ENCODE results near the gene MYO7A. TPM values are rescaled to one million over a fixed set of nuclear protein-coding genes. Genes with fewer than 3 reads are reported as not detected.
A peak's percentile ranks its signal among the peaks of the same experiment; 100 is the strongest.

MYO7A gene
- total and polyA plus RNA-seq, 2 experiments from 2014 or later = 1.8 to 5.4 TPM

DNA sequence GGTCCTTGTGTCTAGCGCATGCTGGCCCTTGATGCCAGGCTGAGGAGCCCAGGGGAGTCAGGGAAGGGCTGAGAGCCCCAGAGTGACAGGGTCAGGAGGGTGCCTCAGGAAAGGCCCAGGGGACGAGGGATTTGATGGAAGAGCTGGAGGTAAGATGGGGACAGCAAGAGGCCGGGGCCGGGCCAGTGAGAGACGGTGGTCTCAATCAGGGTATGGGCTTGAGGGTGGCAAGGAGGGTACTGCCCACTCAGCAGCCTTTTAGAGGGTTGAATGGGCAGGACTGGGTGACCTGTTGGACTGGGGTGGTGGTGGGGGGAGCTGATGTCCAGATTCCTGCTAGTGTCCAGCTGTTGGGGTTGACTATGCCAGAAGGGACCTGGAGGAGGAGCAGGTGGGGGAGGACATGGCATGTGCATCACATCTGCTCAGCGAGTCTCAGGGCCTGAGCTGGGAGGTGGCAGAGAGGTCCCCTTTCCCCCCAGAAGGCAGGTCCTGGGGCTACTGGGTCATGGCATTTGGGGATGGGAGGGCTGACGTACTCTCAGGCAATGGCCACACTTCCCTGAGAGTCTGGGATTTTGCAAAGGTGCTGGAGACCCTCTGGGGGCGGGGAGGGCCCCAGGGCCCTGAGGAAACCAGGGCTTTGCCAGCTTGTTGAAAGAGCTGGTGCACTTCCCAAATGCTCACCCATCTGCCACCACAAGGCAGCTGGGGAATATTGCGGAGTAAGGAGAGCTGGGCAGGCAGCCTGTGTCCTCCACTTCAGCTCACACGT is 18.4 kb downstream of the MYO7A start (continued):
- no peak for TF ChIP-seq STAT1 (IDR thresholded peaks at IDR 0.05; ENCODE audit: unreplicated experiment)
- TF ChIP-seq ZNF331 (CRISPR knock-in tag; IDR thresholded peaks at IDR 0.05; ENCODE audit: low read depth) = no peak
- TF ChIP-seq EZH2 (IDR thresholded peaks at IDR 0.05; ENCODE audit: low read depth, unreplicated experiment) = no peak
- TF ChIP-seq, protein P1, sequence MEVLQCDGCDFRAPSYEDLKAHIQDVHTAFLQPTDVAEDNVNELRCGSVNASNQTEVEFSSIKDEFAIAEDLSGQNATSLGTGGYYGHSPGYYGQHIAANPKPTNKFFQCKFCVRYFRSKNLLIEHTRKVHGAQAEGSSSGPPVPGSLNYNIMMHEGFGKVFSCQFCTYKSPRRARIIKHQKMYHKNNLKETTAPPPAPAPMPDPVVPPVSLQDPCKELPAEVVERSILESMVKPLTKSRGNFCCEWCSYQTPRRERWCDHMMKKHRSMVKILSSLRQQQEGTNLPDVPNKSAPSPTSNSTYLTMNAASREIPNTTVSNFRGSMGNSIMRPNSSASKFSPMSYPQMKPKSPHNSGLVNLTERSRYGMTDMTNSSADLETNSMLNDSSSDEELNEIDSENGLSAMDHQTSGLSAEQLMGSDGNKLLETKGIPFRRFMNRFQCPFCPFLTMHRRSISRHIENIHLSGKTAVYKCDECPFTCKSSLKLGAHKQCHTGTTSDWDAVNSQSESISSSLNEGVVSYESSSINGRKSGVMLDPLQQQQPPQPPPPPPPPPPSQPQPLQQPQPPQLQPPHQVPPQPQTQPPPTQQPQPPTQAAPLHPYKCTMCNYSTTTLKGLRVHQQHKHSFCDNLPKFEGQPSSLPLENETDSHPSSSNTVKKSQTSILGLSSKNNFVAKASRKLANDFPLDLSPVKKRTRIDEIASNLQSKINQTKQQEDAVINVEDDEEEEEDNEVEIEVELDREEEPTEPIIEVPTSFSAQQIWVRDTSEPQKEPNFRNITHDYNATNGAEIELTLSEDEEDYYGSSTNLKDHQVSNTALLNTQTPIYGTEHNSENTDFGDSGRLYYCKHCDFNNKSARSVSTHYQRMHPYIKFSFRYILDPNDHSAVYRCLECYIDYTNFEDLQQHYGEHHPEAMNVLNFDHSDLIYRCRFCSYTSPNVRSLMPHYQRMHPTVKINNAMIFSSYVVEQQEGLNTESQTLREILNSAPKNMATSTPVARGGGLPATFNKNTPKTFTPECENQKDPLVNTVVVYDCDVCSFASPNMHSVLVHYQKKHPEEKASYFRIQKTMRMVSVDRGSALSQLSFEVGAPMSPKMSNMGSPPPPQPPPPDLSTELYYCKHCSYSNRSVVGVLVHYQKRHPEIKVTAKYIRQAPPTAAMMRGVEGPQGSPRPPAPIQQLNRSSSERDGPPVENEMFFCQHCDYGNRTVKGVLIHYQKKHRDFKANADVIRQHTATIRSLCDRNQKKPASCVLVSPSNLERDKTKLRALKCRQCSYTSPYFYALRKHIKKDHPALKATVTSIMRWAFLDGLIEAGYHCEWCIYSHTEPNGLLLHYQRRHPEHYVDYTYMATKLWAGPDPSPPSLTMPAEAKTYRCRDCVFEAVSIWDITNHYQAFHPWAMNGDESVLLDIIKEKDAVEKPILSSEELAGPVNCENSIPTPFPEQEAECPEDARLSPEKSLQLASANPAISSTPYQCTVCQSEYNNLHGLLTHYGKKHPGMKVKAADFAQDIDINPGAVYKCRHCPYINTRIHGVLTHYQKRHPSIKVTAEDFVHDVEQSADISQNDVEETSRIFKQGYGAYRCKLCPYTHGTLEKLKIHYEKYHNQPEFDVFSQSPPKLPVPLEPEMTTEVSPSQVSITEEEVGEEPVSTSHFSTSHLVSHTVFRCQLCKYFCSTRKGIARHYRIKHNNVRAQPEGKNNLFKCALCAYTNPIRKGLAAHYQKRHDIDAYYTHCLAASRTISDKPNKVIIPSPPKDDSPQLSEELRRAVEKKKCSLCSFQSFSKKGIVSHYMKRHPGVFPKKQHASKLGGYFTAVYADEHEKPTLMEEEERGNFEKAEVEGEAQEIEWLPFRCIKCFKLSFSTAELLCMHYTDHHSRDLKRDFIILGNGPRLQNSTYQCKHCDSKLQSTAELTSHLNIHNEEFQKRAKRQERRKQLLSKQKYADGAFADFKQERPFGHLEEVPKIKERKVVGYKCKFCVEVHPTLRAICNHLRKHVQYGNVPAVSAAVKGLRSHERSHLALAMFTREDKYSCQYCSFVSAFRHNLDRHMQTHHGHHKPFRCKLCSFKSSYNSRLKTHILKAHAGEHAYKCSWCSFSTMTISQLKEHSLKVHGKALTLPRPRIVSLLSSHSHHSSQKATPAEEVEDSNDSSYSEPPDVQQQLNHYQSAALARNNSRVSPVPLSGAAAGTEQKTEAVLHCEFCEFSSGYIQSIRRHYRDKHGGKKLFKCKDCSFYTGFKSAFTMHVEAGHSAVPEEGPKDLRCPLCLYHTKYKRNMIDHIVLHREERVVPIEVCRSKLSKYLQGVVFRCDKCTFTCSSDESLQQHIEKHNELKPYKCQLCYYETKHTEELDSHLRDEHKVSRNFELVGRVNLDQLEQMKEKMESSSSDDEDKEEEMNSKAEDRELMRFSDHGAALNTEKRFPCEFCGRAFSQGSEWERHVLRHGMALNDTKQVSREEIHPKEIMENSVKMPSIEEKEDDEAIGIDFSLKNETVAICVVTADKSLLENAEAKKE (CRISPR knock-in tag; IDR thresholded peaks at IDR 0.05) = no peak
- TF ChIP-seq, protein P2, sequence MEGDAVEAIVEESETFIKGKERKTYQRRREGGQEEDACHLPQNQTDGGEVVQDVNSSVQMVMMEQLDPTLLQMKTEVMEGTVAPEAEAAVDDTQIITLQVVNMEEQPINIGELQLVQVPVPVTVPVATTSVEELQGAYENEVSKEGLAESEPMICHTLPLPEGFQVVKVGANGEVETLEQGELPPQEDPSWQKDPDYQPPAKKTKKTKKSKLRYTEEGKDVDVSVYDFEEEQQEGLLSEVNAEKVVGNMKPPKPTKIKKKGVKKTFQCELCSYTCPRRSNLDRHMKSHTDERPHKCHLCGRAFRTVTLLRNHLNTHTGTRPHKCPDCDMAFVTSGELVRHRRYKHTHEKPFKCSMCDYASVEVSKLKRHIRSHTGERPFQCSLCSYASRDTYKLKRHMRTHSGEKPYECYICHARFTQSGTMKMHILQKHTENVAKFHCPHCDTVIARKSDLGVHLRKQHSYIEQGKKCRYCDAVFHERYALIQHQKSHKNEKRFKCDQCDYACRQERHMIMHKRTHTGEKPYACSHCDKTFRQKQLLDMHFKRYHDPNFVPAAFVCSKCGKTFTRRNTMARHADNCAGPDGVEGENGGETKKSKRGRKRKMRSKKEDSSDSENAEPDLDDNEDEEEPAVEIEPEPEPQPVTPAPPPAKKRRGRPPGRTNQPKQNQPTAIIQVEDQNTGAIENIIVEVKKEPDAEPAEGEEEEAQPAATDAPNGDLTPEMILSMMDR (conservative IDR thresholded peaks at IDR 0.05; ENCODE audit: low read depth in 2 of 2) = no peak

DNA sequence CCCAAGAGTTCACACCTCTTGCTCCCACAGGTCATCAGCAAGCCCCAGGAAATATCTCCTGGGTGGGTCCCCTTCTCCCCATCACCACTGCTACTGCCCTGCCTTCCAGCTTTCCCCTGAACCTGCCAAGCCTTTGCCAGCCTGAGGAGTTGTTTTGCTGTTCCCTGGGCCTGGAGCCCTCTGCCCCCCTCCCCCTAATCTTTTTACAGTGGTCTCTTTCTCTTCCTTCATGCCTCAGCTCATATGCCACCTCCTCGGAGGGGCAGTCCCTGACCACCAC is 18.9 kb downstream of the MYO7A start:
- H3K4me1 ChIP-seq (ENCODE audit: insufficient read depth) = peaks cover 12% of the 10 kb centered on the region
- H3K27me3 Mint-ChIP-seq (ENCODE audit: insufficient read depth, low read depth, poor library complexity) = peaks cover 21% of the 10 kb centered on the region
- H3K4me3 Mint-ChIP-seq = peak overlapping the region; percentile 80; the same call in 1 of the 3 replicates
- no peak overlapping the region for H3K27ac ChIP-seq (ENCODE audit: low read depth)
- no peaks in the 10 kb centered on the region for H3K36me3 Mint-ChIP-seq (ENCODE audit: low read depth)
- no peaks in the 10 kb centered on the region for H3F3A ChIP-seq (replicated peaks; ENCODE audit: low read depth)
- H3K9me2 ChIP-seq (ENCODE audit: insufficient read depth) = no peaks in the 10 kb centered on the region
- peaks cover 29% of the 10 kb centered on the region for H3K4me1 Mint-ChIP-seq
- peak overlapping the region; percentile 89; the same call in 1 of the 2 replicates for H2AFZ ChIP-seq
- H3K79me2 ChIP-seq (replicated peaks; ENCODE audit: insufficient read depth) = no peaks in the 10 kb centered on the region
- no peak for ATAC-seq
- H3K9me3 Mint-ChIP-seq = no peaks in the 10 kb centered on the region
- H3K27me3 ChIP-seq (ENCODE audit: insufficient read depth) = no peaks in the 10 kb centered on the region
- H3K4me2 ChIP-seq = peak overlapping the region; percentile 84
- no peaks in the 10 kb centered on the region for H4K20me1 ChIP-seq (replicated peaks; ENCODE audit: insufficient read depth)
- no peak overlapping the region for H3K27ac Mint-ChIP-seq
- H3K36me3 ChIP-seq (ENCODE audit: insufficient read depth) = no peaks in the 10 kb centered on the region
- DNase-seq (ENCODE audit: low spot score) = no peak
- TF ChIP-seq, protein P3, sequence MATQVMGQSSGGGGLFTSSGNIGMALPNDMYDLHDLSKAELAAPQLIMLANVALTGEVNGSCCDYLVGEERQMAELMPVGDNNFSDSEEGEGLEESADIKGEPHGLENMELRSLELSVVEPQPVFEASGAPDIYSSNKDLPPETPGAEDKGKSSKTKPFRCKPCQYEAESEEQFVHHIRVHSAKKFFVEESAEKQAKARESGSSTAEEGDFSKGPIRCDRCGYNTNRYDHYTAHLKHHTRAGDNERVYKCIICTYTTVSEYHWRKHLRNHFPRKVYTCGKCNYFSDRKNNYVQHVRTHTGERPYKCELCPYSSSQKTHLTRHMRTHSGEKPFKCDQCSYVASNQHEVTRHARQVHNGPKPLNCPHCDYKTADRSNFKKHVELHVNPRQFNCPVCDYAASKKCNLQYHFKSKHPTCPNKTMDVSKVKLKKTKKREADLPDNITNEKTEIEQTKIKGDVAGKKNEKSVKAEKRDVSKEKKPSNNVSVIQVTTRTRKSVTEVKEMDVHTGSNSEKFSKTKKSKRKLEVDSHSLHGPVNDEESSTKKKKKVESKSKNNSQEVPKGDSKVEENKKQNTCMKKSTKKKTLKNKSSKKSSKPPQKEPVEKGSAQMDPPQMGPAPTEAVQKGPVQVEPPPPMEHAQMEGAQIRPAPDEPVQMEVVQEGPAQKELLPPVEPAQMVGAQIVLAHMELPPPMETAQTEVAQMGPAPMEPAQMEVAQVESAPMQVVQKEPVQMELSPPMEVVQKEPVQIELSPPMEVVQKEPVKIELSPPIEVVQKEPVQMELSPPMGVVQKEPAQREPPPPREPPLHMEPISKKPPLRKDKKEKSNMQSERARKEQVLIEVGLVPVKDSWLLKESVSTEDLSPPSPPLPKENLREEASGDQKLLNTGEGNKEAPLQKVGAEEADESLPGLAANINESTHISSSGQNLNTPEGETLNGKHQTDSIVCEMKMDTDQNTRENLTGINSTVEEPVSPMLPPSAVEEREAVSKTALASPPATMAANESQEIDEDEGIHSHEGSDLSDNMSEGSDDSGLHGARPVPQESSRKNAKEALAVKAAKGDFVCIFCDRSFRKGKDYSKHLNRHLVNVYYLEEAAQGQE (IDR thresholded peaks at IDR 0.05; ENCODE audit: unreplicated experiment) = no peak
- TF ChIP-seq EZH2 (IDR thresholded peaks at IDR 0.05; ENCODE audit: low read depth, unreplicated experiment) (no peak), CREB1 (CRISPR knock-in tag; IDR thresholded peaks at IDR 0.05; ENCODE audit: low read depth) (no peak), STAT1 (IDR thresholded peaks at IDR 0.05; ENCODE audit: unreplicated experiment) (no peak), NANOG (IDR thresholded peaks at IDR 0.05; ENCODE audit: borderline replicate concordance) (no peak)
- TF ChIP-seq, protein P4, sequence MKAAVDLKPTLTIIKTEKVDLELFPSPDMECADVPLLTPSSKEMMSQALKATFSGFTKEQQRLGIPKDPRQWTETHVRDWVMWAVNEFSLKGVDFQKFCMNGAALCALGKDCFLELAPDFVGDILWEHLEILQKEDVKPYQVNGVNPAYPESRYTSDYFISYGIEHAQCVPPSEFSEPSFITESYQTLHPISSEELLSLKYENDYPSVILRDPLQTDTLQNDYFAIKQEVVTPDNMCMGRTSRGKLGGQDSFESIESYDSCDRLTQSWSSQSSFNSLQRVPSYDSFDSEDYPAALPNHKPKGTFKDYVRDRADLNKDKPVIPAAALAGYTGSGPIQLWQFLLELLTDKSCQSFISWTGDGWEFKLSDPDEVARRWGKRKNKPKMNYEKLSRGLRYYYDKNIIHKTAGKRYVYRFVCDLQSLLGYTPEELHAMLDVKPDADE (IDR thresholded peaks at IDR 0.05) = no peak
- H3K4me3 ChIP-seq = peak overlapping the region; percentile 68; the same call in 1 of the 2 replicates
